Fibroblast of skin of left biceps (primary cell): Measurements from ENCODE around the gene BPIFB3.

Source experiments
- DNase-seq, 2 experiments: peaks; one replicate each; pipeline ENCODE4 v3.0.0-alpha.2; 2013; ENCODE audit warnings: low read depth in 2 of 2

BPIFB3 gene

DNA sequence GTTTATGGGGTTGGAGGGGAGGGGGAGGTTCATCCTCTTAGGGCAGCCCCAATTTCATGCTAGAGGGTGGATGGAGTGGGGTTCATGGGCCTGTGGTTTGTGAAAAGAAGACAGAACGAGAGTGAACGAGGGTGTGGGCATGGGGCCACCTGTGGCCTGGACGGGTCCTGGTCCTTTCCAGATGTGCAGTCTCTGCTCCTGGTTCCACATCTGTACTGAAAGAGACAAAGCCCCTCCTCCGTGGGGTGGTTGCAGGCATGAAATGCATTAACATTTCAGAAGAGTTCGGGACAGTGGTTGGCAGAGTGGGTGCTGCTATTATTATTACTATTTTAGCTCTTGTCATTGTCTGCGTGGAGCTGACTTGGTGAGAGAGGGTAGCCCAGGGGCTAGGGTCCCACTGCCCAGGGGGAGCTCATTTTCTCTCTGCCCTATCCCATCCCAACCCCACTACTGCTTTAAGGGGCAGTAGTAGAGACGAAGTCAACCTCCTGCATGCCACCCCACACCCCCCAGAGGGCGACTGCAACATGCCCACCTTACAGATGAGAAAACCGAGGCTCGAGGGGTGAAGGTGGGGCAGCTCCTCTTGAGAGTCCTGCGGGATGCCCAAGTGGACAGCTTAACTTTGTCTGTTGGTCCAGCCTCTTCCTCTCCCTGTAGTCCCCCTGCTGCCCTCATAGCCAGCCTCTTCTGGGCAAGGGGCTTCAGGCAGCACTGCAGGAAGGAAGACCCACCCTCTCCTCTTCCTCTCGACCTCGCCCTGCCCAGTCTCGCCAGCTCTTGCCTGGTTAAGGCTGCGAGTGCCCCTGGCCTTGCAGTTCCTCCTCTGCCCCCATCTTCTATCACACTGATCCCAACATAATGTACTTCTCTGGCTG lies 37.8 kb upstream of the BPIFB3 start:
- no peak for DNase-seq

- no peak for DNase-seq
Observed at GRCh38 chr20:33016581-33017109, 37.1 kb upstream of the BPIFB3 start.

GRCh38 chr20:33017542-33017941 lies 36.2 kb upstream of the BPIFB3 start:
- no peak for DNase-seq

DNA sequence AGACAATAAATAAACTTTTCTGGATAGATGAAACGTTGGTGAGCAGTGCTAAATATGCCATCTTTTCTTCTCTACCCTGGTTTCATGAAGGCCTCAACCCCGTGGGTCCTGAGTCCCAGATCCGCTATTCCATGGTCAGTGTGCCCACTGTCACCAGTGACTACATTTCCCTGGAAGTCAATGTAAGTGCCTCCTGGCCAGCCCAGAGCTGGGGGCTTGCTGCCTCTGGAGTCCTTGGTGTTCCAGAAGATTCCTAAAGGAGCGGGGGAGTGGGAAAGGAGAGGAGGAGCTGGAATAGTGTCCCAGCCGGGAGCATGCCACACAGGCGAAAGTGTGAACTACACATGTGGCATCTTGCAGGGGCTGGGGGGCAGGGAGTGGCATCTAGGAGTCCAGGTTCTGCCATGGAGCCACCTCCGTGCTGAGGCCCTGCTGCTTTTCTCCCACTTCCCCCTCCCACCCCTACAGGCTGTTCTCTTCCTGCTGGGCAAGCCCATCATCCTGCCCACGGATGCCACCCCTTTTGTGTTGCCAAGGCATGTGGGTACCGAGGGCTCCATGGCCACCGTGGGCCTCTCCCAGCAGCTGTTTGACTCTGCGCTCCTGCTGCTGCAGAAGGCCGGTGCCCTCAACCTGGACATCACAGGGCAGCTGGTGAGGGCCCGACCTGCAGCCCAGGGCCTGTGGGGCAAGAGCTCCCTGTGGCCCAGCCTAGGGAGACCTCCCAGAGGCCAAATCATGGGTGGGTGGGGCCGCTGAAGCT lies 35.4 kb upstream of the BPIFB3 start:
- DNase-seq, result no peak

- no peak for DNase-seq
Observed at GRCh38 chr20:33019465-33020277, 34.0 kb upstream of the BPIFB3 start.

- no peak for DNase-seq
Observed at GRCh38 chr20:33020278-33021161, 33.2 kb upstream of the BPIFB3 start.

DNA sequence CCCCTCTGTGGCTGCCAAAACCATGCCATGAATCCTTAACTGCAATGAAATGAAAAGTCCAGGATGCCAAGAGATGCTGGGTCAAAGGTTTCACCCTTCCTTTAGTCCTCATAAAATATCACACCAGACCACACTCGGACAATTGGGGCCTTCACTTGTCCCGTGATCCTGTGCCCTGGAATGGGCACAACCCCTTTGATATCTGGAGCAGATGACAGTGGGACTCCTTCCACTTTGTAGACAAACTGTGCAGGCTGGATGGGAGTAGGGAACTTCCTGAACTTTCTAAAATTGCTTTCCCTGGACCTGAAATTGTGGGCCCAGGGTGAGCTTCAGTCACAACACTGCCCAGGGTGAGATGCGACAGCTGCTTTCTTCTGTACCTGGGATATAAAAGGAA lies 31.8 kb upstream of the BPIFB3 start:
- no peak for DNase-seq

- no peak for DNase-seq
Observed at GRCh38 chr20:33022289-33022688, 31.4 kb upstream of the BPIFB3 start.

- no peak for DNase-seq
Observed at GRCh38 chr20:33022694-33023438, 30.8 kb upstream of the BPIFB3 start.

GRCh38 chr20:33023439-33024242 lies 30.1 kb upstream of the BPIFB3 start:
- DNase-seq, result no peak

- no peak for DNase-seq
Observed at GRCh38 chr20:33024243-33024560, 29.5 kb upstream of the BPIFB3 start.

DNA sequence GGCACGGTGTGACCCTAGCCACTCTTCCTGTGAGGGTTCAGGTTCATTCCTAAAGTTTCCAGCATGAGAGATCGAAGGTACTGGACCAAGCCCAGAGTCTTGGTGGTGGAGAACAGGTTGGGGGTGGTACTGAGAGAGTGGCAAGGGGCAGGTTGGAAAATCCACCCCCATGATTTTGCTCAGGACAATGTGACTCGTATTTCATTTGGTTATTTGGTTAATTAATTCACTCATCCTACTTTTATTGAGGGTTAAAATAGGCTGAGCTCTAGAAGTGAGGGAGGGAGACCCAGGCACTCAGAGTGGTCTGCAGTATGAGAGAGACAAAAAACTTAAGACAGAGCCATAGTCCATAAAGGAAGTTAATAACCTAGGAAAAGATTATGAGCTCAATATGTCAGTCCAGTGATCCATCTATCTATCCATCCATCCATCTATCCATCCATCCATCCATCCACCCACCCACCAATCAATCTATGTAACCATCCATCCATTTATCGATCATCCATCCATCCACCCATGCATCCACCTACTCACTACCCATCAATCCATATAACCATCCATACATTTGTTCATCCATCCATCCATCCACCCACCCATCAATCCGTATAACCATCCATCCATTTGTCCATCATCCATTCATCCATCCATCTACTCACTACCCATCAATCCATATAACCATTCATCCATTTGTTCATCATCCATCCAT lies 28.9 kb upstream of the BPIFB3 start:
- no peak for DNase-seq

GRCh38 chr20:33025318-33025876 lies 28.3 kb upstream of the BPIFB3 start:
- no peak for DNase-seq

DNA sequence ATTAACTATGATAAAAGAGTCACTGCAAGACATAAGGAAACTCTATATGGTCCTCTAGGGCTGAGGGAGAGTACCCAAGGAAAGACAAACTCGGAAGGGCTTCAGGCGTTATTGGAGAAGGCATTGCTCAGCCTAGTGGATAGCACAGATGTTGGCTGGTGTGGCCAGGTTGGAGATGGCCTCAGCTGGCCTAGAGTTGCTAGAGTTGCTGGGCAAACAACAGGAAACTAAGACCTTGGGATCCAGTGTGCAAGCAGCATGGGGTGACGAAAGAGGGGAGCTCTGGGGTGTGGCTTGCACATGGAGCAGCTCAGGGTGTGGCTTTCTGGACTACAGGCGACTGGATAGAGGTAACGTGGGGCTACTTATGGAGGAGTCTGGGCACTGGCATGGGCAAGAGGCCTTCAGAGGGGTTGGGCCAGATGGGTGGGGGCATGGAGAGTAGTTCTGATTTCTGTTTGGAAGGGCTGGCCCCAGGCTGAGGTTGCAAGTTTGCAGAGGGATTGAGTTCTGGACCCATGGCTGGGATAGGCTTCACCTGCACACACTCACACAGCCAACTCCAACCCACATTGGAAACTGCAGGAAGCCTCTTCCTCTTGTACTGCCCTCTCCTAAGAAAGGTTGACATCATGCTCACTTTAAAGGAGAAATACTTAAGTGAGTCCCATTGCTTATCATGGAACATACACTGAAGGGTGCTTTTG lies 27.5 kb upstream of the BPIFB3 start:
- no peak for DNase-seq

DNA sequence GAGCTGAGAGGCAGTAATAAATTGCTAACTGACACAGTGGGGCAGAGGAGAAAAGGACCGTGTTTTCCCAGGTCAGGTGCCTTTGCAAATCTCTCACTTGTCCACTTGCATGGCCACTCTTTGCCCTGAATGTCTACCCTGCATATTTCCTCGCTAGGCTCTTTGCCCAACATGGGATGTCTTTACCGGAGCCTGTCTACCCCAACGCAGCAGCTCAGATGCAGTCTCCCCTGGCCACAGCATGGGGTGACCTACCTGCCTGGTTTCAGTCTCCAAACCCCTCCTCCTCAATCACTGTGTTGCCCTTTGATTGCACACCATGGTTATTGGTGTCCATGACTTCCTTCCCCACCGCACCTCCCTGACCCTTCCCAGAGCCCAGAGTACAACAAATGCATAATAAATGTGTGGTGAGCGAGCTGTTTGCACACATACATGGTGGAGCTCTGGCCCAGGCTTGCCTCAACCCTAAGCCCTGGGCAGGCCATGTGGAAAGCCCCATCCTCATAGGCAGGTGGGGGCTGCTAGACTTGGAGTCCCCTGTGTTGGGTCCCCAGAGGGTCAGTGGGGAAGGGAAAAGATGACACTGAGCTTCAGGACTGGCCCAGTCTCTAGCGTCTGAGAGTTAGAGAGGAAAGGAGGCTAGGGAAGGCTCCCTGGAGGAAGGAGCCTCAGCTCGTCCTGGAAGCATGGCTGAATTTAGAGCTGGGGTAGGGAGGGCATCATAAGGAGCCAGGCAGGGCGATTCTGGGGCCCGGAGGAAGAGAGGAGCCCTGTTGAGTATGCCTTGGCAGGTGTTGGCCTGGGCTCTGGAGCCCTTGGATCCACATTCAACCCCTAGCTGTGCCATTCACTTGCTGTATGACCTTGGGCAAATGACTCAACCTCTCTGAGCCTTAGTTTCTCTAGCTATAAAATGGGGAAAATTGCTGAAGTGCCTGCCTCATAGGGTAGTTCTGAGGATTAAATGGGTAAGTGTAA lies 26.6 kb upstream of the BPIFB3 start:
- no peak for DNase-seq
